NCI-H2196 (cell line): ENCODE measurements around the gene LRRN2.

ENCODE experiments used
- DNase-seq: peaks from one replicate; lab custom pipeline; 2025; ENCODE audit not compliant: unreplicated experiment; lab: John Stamatoyannopoulos, UW

Gene LRRN2

DNA sequence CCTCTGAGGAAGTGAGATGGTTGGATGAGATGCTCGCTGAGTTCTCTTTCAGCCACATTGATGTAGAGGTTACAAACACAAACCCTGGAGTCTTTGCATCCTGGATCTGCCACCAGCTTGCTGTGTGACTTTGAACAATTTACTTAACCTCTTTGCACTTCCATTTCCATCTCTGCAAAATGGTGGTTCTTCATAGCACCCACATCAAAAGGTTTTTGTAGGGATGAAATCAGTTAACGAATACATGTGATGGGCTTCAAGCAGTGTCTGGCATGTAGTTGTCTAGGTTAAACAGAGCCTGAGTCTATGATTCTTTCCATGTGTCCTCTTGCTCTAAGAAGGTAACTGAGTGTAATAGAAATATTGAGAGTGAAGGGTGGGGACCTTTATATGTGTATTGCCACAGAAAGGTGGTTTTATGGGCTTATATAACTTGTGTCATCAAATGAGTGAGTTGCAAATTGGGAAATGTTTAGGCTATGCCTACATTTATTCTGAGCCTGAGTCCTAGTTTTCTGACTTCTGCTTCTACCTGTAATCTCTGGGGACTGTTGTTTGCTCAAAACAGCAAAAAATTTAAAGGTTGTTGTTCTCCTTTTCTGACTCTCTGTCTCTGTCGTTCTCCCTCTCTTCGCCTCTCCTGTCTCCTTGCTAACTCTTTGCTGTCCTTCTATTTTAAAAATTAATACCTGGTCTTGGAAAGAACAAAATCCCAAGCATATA is 27.3 kb upstream of the LRRN2 start:
- no peak for DNase-seq

- no peak for DNase-seq
Observed at GRCh38 chr1:204711947-204712701, 26.6 kb upstream of the LRRN2 start.

- DNase-seq, result no peak
Observed at GRCh38 chr1:204711103-204711946, 25.8 kb upstream of the LRRN2 start.

- no peak for DNase-seq
Observed at GRCh38 chr1:204709960-204710912, 24.7 kb upstream of the LRRN2 start.

DNA sequence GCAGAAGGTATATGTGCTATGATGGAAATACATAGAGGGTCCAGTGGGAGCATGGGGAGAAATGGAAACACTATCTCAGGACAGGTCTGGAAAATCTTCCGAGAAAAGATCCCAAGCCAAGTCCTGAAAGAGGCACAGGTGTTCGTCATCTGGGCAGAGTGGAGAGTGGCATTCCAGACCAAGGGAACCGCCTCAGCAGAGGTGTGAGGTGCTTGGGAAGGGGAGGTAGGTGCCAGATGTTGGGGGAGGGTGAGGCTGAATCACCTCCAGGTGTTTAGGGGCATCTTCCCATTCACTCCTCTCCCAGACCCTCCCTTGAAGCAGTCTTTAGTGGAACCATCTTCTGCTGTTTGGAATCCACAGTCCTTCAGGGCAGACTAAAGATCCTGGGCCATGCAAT is 23.5 kb upstream of the LRRN2 start:
- no peak for DNase-seq

- DNase-seq, result no peak
Observed at GRCh38 chr1:204706838-204707509, 21.4 kb upstream of the LRRN2 start.

DNA sequence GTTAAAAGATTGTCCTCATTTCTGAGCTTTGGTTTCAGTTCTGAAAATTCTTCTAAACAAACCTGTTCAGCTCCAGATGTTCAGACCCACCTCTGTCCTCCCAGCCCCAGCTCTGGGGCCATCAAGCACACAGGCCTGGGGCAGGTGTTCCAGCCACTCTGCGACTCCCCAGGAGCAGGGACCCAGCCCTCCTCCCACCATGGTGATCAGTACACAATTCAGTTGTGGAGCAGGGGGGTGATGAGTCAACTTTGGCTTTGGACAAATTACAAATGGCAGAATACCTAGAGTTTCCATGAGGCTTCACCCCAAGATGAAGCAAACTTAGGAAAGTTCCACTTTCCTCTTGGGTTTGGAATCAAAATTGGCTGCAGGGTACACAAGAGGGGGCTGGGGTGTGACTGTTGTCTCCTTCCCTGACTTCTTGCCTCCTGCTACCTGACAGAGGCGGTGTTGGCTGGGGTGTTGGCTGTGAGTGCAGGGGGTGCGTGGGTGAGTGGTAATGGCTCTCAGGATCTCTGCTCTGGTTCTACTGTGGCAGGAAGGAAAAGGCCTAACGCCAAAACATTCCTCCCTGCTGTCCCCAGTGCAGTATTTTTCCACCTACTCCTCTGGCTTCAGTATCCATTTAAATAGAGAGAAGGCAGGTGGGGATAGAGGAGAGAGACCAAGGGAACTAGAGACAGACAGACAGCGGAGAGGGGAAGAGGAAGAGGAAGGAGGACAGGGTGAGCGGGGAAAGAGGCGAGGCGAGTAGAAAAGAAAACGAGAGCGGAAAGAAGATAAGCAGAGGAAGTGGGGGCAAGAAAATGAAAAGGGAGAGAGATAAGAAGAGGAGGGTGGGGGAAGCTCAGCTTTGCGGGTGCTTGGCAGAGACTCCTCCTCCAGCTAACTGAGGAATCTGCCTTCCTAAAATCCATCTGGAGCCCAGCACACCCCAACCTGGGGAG is 20.6 kb upstream of the LRRN2 start:
- no peak for DNase-seq

DNA sequence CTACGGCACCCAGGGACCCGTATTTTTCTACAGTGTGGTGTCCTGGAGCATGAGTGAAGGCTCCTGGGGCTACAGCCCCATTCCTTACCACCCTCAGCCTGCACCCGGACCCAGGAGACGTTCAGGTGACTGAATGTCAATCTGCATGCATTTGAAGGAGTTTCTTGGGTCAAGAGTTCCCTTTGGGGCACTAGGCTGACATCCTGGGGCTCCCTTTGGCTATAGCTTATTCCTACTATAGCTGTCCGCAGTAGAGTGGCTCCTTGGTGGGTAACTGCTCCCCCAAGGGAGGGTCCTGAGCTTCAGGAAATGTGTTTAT is 19.9 kb upstream of the LRRN2 start:
- DNase-seq, result no peak

- DNase-seq, result no peak
Observed at GRCh38 chr1:204704794-204705492, 19.4 kb upstream of the LRRN2 start.

DNA sequence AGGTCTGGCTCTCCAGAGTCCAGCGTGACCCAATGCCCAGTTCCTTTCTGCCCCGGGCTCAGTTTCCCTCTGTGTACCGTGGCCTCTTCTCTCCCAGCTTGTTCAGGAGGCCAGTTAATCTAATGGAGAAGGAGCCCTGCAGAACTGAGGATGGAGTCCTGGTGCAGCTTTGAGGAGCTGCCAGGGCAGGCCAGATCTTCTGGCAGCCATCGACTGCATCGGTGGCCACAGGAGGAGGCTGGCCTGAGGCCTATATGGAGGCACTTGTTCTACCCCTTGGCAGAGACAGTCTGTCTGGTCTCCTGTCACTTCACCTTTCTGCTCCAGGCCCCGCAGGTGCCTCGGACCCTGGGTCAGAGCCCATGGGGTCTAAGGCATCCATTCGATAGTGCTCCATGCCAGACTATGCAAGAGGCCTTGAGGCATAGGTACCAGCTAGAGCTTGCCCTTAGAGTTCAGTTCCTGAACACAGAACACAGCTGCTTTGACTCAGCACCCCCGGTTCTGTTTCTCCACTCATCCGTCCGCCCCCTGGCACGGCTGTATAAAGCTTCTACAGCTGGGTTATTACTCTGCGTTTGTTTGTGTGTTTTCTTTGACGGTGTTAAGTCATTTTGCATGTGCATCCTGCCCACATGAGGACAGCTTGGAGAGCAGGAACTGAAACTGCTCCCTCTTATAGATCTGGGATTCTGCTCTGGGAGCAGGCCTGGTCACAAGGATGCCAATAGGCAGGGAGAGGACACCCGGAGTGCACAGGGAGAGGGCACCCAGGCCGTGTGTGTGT is 18.5 kb upstream of the LRRN2 start:
- no peak for DNase-seq

DNA sequence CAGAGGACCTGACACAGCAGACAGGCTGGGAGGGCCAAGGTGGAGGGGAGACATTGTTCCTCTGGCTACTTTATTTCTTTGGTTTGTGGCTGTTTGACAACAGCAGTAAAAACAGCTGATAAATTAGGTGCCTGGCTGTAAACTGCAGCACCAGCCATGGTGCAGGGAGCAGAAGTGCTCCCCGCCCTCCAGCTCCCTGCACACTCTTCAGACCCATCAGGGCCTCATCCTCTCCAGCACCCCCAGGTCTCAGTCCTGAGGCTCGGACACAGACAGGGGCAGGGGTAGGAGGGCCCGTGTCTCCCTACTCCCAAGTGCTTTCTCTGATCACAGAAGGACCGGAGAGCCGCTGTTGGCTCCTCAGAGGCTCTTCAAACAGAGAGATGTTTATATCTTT is 17.7 kb upstream of the LRRN2 start:
- DNase-seq, result no peak

DNA sequence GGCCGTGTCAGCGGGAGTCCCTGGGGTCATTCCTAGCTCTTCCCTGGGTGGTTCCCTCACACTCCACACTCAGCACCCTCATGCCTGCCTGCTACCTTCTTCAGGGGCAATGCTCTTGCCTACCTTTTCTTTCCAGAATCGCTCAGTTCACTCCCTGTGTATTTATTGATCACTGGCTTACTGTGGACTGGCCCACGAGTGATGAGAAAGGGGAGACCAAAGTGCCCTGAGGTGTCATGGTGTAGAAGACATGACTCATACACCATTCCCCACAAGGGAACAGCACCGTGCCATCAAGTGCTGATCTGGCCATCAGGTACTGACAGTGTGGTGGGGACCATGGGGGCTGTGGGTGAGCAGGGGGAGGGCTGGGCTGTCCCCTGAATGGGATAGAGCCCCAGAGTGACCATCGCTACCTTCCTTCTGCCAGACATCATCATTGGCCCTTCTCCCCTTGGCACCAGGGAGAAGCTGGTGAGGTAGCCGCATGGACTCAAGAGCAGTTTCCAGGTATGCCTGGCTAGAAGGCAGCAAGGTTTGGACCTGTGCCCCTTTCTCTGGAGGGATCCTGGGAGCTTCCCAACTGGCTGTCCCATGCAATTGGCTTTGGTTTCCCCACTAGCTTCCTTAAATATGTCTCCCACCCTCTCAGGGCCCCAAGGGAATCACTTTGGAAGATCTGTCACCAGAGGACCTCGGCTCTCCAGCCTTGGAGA is 17.2 kb upstream of the LRRN2 start:
- DNase-seq, result no peak

DNA sequence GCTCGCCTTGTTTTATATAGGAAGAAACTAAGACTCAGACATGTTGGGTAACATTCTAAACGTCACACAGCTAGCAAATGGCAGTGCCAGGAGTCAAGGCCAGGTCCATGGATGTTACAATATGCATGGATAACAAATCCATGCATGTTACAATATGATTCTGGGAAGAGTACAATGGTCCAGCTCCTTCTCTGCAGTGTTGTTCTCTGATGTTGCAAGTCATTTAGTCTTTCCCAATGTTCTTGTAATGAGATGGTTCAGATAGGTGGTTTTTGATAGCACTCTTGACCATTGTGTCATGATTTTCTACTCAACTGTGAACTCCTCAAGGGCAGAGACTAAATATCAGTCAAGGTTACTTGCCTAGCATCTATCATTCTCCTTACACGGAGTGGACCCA is 15.7 kb upstream of the LRRN2 start:
- no peak for DNase-seq

DNA sequence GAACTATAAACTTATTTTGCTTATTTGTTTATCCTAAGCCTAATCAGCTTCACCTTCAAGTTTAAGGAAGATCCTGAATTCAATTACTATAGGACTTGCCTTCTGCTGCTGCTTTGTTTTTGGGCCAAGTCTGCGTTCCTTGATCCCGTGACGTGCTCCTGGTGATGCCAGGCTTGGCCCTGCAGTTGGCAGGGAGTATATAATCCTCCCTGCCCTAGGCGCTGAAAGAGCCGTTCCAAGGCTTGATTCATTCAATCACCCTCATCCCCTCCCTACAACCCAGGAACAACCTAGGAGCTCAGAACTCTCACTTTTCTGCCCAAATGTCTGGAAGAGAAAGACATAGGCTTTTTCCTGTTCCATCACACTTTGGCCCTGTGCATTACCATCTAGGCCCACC is 12.4 kb upstream of the LRRN2 start:
- no peak for DNase-seq

DNA sequence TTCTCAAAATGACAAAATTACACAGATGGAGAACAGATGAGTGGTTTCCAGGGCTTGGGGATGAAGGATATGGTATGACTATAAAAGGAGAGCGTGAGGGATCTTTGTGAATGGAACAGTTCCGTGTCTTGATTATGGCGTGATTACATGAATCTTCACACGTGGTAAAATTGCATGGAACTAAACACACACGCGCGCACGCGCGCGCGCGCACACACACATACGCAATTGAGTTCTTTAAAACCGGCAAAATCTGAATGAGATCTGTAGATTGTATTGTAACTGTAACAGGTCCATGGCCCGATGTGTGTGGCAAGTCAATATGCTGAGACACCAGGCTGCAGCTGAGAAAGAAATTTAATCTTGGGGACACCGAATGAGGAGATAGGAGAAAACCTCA is 11.1 kb upstream of the LRRN2 start:
- DNase-seq, result no peak

- DNase-seq, result no peak
Observed at GRCh38 chr1:204695692-204696091, 10.2 kb upstream of the LRRN2 start.

DNA sequence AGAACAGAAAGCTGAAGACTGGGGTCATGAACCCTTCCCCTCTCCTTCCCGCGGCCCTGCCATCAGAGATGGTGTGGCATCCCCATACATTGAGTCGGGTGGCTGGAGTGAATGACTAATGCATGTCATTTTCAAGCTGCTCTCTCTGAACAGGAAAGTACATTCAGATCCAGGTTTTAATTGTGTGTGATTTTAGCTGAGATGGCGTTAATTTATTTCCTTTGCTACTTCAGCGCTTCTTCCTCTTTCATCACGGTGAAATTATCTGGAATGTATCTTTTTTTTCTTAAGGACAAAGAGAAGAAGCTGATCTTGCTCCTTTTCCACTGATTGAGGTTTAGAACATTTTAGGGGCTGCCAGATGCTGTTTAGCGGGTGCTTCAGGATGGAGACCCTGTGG is 8.6 kb upstream of the LRRN2 start:
- DNase-seq, result no peak
